ENCODE results near the gene SUGCT. TPM values are rescaled to one million over a fixed set of nuclear protein-coding genes. Genes with fewer than 3 reads are reported as not detected.

The SUGCT gene
- total RNA-seq, 2 experiments from 2014 or later: 1.2 to 1.9 TPM

GRCh38 chr7:40457776-40458480 is 323.1 kb downstream of the SUGCT start:
- no peak for ATAC-seq
- no peaks in the 10 kb centered on the region for H3K27me3 Mint-ChIP-seq
- no peaks in the 10 kb centered on the region for H3K9me3 Mint-ChIP-seq (ENCODE audit: low read depth)
- intact Hi-C loops (cut with DNase I, micrococcal nuclease): no loop called here
- ChIA-PET POLR2A (no interaction called here), CTCF (no interaction called here)
- no peak overlapping the region for H3K4me3 Mint-ChIP-seq
- H3K36me3 Mint-ChIP-seq (ENCODE audit: low read depth): no peaks in the 10 kb centered on the region
- H3K4me1 Mint-ChIP-seq: no peaks in the 10 kb centered on the region
- no peak for DNase-seq
- H3K27ac Mint-ChIP-seq: no peak overlapping the region

- POLR2A ChIA-PET: interaction anchor here (0.7 kb wide), 1 partner anchor 210 kb away, joined by 3 read pairs; no protein-coding TSS in a partner anchor
Observed at GRCh38 chr7:40463446-40463845, 328.6 kb downstream of the SUGCT start.

GRCh38 chr7:40468891-40469864 is 334.4 kb downstream of the SUGCT start:
- H3K27ac Mint-ChIP-seq: no peak overlapping the region
- no peaks in the 10 kb centered on the region for H3K4me1 Mint-ChIP-seq
- no peak for DNase-seq
- intact Hi-C loops (cut with DNase I, micrococcal nuclease): no loop called here
- no peak for ATAC-seq
- ChIA-PET CTCF (interaction anchor here (0.7 kb wide), 1 partner anchor 9 kb away, joined by 3 read pairs; no protein-coding TSS in a partner anchor), POLR2A (no interaction called here)
- H3K36me3 Mint-ChIP-seq (ENCODE audit: low read depth): no peaks in the 10 kb centered on the region
- no peaks in the 10 kb centered on the region for H3K9me3 Mint-ChIP-seq (ENCODE audit: low read depth)
- H3K4me3 Mint-ChIP-seq: no peak overlapping the region
- no peaks in the 10 kb centered on the region for H3K27me3 Mint-ChIP-seq

More at GRCh38 chr7:40463446-40463845, 328.6 kb downstream of the SUGCT start:
- no peaks in the 10 kb centered on the region for H3K9me3 Mint-ChIP-seq (ENCODE audit: low read depth)
- CTCF ChIA-PET: no interaction called here
- intact Hi-C loops (cut with DNase I, micrococcal nuclease): no loop called here
- no peaks in the 10 kb centered on the region for H3K4me1 Mint-ChIP-seq
- H3K36me3 Mint-ChIP-seq (ENCODE audit: low read depth): no peaks in the 10 kb centered on the region
- no peak for ATAC-seq
- H3K27me3 Mint-ChIP-seq: no peaks in the 10 kb centered on the region
- no peak for DNase-seq
- no peak overlapping the region for H3K4me3 Mint-ChIP-seq
- no peak overlapping the region for H3K27ac Mint-ChIP-seq

GRCh38 chr7:40470091-40470592 is 335.3 kb downstream of the SUGCT start:
- CTCF ChIA-PET: no interaction called here
- ATAC-seq (no peak), DNase-seq (no peak)
- no peaks in the 10 kb centered on the region for H3K36me3 Mint-ChIP-seq (ENCODE audit: low read depth)
- intact Hi-C loops (cut with DNase I, micrococcal nuclease): no loop called here
- H3K4me3 Mint-ChIP-seq: no peak overlapping the region
- no peaks in the 10 kb centered on the region for H3K9me3 Mint-ChIP-seq (ENCODE audit: low read depth)
- peaks cover 3% of the 10 kb centered on the region for H3K4me1 Mint-ChIP-seq
- no peak overlapping the region for H3K27ac Mint-ChIP-seq
- POLR2A ChIA-PET: no interaction called here
- no peaks in the 10 kb centered on the region for H3K27me3 Mint-ChIP-seq

GRCh38 chr7:40470817-40471216 is 336.0 kb downstream of the SUGCT start:
- ChIA-PET CTCF (no interaction called here), POLR2A (no interaction called here)
- Mint-ChIP-seq H3K9me3 (ENCODE audit: low read depth) (no peaks in the 10 kb centered on the region), H3K4me1 (peaks cover 6% of the 10 kb centered on the region), H3K4me3 (no peak overlapping the region), H3K27ac (no peak overlapping the region), H3K36me3 (ENCODE audit: low read depth) (no peaks in the 10 kb centered on the region), H3K27me3 (no peaks in the 10 kb centered on the region)
- DNase-seq: no peak
- ATAC-seq: no peak
- intact Hi-C loops (cut with DNase I, micrococcal nuclease): no loop called here

GRCh38 chr7:40471891-40472290 is 337.1 kb downstream of the SUGCT start:
- H3K9me3 Mint-ChIP-seq (ENCODE audit: low read depth): no peaks in the 10 kb centered on the region
- ChIA-PET POLR2A (no interaction called here), CTCF (no interaction called here)
- peaks cover 6% of the 10 kb centered on the region for H3K4me1 Mint-ChIP-seq
- intact Hi-C loops (cut with DNase I, micrococcal nuclease): no loop called here
- no peak overlapping the region for H3K27ac Mint-ChIP-seq
- H3K36me3 Mint-ChIP-seq (ENCODE audit: low read depth): no peaks in the 10 kb centered on the region
- DNase-seq (no peak), ATAC-seq (no peak)
- no peaks in the 10 kb centered on the region for H3K27me3 Mint-ChIP-seq
- H3K4me3 Mint-ChIP-seq: no peak overlapping the region

GRCh38 chr7:40474790-40475680 is 340.2 kb downstream of the SUGCT start:
- no peak for DNase-seq
- H3K27me3 Mint-ChIP-seq: no peaks in the 10 kb centered on the region
- no peaks in the 10 kb centered on the region for H3K9me3 Mint-ChIP-seq (ENCODE audit: low read depth)
- intact Hi-C loops (cut with DNase I, micrococcal nuclease): no loop called here
- no peak overlapping the region for H3K27ac Mint-ChIP-seq
- ATAC-seq: peak; percentile 72
- no peak overlapping the region for H3K4me3 Mint-ChIP-seq
- H3K4me1 Mint-ChIP-seq: peaks cover 6% of the 10 kb centered on the region
- CTCF ChIA-PET: interaction anchor here (0.6 kb wide), 1 partner anchor 780 kb away, joined by 3 read pairs; no protein-coding TSS in a partner anchor
- H3K36me3 Mint-ChIP-seq (ENCODE audit: low read depth): no peaks in the 10 kb centered on the region
- POLR2A ChIA-PET: no interaction called here

GRCh38 chr7:40475681-40475982 is 340.8 kb downstream of the SUGCT start:
- no peaks in the 10 kb centered on the region for H3K9me3 Mint-ChIP-seq (ENCODE audit: low read depth)
- H3K27me3 Mint-ChIP-seq: no peaks in the 10 kb centered on the region
- H3K4me1 Mint-ChIP-seq: peaks cover 6% of the 10 kb centered on the region
- DNase-seq (no peak), ATAC-seq (peak; percentile 33)
- ChIA-PET POLR2A (no interaction called here), CTCF (interaction anchor here (0.6 kb wide), 1 partner anchor 781 kb away, joined by 3 read pairs; no protein-coding TSS in a partner anchor)
- no peaks in the 10 kb centered on the region for H3K36me3 Mint-ChIP-seq (ENCODE audit: low read depth)
- no peak overlapping the region for H3K4me3 Mint-ChIP-seq
- H3K27ac Mint-ChIP-seq: no peak overlapping the region
- intact Hi-C loops (cut with DNase I, micrococcal nuclease): no loop called here

GRCh38 chr7:40477094-40477493 is 342.3 kb downstream of the SUGCT start:
- Mint-ChIP-seq H3K27me3 (no peaks in the 10 kb centered on the region), H3K27ac (no peak overlapping the region), H3K36me3 (ENCODE audit: low read depth) (no peaks in the 10 kb centered on the region), H3K4me3 (no peak overlapping the region), H3K9me3 (ENCODE audit: low read depth) (no peaks in the 10 kb centered on the region), H3K4me1 (peaks cover 6% of the 10 kb centered on the region)
- intact Hi-C loops (cut with DNase I, micrococcal nuclease): no loop called here
- ATAC-seq: no peak
- ChIA-PET POLR2A (no interaction called here), CTCF (no interaction called here)
- DNase-seq: no peak

- intact Hi-C loops (cut with DNase I, micrococcal nuclease): no loop called here
- CTCF ChIA-PET: interaction anchor here (1.1 kb wide), 1 partner anchor 32 kb away, joined by 3 read pairs; no protein-coding TSS in a partner anchor
- H3K4me3 Mint-ChIP-seq: no peak overlapping the region
- no peak overlapping the region for H3K27ac Mint-ChIP-seq
- H3K9me3 Mint-ChIP-seq (ENCODE audit: low read depth): peaks cover 1% of the 10 kb centered on the region
- no peaks in the 10 kb centered on the region for H3K27me3 Mint-ChIP-seq
- ATAC-seq (no peak), DNase-seq (no peak)
- H3K4me1 Mint-ChIP-seq: no peaks in the 10 kb centered on the region
- no peaks in the 10 kb centered on the region for H3K36me3 Mint-ChIP-seq (ENCODE audit: low read depth)
- POLR2A ChIA-PET: no interaction called here
Observed at GRCh38 chr7:40482845-40483244, 348.0 kb downstream of the SUGCT start.

GRCh38 chr7:40483630-40484029 is 348.8 kb downstream of the SUGCT start:
- CTCF ChIA-PET: interaction anchor here (1.1 kb wide), 1 partner anchor 31 kb away, joined by 3 read pairs; no protein-coding TSS in a partner anchor
- Mint-ChIP-seq H3K4me3 (no peak overlapping the region), H3K4me1 (no peaks in the 10 kb centered on the region), H3K27ac (no peak overlapping the region), H3K36me3 (ENCODE audit: low read depth) (no peaks in the 10 kb centered on the region), H3K27me3 (no peaks in the 10 kb centered on the region), H3K9me3 (ENCODE audit: low read depth) (peaks cover 1% of the 10 kb centered on the region)
- intact Hi-C loops (cut with DNase I, micrococcal nuclease): no loop called here
- POLR2A ChIA-PET: no interaction called here
- DNase-seq: no peak
- ATAC-seq: no peak
